Colon (tissue), 2 donors: ENCODE measurements around the gene COL23A1.
"Not testable (repeated sequence)": the region's sequence is repeated elsewhere in the genome, so short reads cannot be mapped to it uniquely, and the experiment has no call there.

Experiments used
- FAIRE-seq: peaks from 2 replicates; lab custom pipeline; 2012; peaks lifted over from hg19 to GRCh38; lab: Jason Lieb, UNC
- donor health status: control.
- donor health status: control.

Gene COL23A1

DNA sequence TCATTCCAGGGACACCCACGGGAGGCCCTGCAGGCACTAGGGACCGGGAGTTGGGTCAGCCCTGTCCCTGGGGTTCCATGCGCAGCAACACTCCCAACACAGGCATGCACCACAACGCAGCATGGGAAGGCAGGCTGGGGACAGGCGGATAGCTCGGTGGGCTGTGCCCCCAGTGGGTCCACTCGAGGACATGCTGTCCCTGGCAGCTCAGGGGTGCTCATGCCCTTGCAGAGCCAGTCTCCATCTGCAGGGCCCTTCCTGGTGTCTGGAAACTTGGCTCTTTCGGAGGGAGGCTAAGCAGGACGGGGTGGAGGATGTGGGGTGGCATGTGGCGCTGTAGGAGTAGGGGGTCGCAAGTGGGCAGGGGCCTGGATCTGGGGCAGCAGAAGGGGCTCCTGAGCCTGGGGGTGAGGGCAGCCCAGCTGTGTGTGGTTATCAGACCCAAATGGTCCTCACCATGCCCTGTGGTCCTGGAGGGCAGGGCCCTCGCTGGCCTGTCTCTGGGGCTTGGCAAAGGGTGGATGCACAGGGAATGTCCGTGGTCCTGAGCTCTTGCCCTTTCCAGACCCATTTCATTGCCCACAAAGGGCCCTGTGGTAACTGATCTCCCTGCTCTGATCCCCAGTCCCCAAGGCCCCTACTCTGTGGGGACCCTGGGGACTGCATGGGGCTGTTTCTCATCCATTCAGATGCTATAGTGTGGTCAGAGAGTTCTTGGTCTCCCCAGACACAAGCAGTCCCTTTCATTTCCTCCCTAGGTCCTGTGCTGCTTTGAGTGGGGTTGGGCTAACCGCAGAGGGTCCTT lies 267.3 kb downstream of the COL23A1 start:
- no peak for FAIRE-seq

DNA sequence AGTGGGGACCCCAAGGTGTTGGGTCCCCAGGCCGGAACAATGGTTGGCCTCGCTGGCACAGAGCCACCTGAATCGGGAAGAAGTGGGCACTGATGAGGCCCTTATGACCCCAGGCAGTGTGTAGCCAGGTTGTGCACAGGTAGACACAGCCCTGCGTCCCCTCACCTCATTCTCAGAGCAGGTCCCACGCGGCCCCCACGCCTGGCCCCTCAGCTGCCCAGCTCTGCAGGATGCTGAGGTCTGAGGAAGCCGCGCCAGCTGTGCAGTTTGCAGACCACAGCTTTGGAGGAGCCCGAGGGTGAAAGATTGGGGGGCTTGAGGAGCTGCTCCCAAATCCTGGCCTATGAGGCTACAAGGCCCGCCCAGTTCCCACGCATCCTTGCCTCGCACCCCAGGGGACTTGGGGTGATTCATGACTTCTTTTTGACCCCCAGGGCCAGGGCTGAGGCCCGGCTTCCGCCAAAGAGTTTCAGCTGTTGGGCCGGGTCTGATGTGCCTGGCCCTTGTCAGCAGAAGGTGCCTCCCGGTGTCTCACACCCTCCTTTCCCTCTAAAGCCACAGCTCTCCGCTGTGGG lies 269.8 kb downstream of the COL23A1 start:
- FAIRE-seq: no peak

DNA sequence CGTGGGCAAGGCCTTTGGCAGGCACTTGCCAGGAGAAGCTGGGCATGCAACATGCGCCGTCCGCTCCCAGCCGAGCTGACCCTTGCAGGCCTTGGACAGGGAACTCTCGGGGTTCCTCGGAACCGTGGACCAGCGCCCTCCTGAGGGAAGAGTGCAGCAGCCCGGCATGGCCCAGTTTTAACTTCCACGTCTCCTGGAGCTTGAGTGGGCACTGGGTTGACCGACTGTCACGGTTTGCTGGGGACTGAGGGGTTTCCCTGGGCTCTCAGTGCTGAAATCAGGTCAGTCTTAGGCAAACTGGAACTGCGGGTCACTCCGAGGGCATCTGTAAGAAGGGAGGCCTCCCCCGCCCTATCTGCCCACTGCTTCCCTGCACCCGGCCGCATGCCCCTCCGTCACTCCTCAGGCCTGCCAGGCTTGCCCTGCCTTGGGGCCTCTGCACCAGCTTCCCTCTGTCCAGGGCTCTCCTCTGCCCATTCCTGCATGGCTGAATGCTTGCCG lies 270.6 kb downstream of the COL23A1 start:
- no peak for FAIRE-seq

DNA sequence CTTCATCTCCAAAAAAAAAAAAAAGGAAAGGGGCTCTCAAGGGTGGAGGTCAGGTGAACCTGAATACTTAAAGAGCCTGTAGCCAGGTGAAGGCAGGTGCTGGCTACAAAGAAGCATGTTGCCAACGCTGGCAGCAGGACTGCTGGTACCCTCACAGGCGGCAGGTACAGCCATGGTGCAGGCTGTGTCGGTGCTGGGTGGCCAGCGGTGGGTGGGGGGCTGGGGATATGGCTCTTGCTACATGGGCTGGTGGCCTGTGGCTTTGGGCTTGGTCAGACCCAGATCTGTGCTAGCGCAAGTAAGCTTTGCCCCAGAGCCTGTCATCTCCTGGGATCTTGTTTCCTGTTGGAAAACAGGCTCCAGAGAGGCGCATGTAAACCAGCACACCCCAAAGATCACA lies 271.3 kb downstream of the COL23A1 start:
- FAIRE-seq: no peak

DNA sequence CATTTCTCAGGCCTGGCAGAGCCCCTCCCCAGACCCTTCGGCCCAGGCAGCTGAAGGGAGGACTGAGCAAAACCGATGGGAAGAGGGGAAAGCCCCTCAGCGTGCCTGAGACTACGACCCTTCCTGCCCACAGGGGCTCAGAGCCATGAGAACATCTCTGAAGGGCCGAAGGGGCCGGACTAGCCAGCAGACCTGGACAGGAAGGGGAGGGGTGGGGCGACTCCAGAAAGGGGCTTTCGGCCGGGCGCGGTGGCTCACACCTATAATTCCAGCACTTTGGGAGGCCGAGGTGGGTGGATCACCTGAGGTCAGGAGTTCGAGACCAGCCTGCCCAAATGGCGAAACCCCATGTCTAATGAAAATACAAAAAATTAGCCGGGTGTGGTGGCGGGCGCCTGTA lies 271.8 kb downstream of the COL23A1 start:
- FAIRE-seq: no peak

DNA sequence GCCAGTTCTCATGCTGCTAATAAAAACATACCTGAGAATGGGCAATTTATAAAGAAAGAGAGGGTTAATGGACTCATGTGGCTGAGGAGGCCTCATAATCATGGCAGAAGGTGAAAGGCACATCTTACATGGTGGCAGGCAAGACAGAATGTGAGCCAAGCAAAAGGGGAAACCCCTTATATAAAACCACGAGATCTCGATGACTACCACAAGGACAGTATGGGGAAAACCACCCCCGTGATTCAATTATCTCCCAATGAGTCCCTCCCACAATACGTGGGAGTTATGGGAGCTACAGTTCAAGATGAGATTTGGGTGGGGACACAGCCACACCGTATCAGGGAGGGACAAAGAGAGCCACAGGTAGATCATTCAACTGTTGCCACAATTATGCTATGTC lies 272.5 kb downstream of the COL23A1 start:
- FAIRE-seq: not testable (repeated sequence)

DNA sequence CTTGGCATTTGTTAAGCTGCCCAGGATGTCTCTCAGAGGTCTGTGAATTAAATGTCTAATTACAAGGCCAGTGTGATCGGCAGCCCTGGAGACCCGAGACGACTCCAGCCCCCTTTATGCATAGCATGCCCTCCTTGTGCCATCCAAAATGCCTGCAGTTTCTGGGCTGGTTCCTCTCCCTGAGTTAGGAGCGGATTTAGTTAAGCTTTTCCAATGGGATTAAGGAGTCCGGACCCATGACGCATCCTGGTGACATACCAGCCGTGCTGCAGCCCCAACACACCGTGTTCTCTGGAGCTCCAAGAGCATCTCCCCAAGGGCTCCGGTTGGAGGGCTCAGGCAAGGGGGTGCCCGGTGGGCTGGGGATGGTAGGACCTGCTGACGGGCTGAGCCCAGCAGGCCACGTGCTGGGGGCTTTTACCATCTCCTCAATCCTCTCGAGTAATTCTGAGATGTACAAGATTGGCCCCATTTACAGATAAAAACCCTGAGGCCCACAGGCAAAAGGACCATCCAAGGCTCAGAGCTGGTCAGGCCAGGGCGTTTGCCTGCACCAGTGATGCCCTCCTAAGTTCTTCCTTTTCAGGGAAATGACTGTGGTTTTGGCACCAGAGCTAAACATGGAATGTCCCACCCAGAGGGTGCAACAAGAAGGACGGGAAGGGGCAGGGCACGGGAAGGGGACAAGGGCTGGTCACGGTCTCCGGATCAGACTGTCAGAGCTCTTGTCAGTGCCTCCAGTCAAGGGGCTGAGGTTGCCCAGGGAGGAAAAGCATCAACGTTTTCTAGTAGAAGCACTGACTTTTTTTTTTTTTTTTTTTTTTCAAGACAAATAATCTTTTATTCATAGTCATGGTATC lies 275.0 kb downstream of the COL23A1 start:
- no peak for FAIRE-seq

DNA sequence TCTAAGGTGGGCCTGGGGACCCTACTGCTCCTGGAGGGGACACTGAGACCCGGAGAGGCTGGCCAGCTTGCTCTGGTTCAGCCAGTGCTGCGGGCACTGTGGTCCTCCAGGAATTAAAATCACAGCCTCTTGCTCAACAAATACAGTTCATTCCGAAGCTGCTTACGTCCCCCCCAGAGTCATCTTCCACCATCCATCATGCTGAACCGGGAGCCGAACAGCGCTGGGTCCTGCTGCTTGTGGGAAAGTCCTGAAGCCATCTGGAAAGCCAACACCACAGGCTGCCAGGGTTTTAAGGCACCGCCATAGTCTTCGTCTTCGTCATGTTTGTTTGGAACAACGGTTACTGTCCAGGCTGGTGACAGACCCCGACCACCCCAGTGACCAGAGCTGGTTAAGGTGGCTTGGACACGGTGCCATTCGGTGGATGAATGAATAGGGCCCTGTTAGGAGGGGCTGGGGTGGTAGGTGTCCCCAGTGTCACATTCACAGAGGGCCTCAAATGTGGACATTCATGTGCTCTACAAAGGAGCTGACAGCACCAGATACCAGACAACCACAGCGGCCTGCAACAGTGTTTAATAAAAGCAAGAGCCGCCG lies 276.0 kb downstream of the COL23A1 start:
- no peak for FAIRE-seq

DNA sequence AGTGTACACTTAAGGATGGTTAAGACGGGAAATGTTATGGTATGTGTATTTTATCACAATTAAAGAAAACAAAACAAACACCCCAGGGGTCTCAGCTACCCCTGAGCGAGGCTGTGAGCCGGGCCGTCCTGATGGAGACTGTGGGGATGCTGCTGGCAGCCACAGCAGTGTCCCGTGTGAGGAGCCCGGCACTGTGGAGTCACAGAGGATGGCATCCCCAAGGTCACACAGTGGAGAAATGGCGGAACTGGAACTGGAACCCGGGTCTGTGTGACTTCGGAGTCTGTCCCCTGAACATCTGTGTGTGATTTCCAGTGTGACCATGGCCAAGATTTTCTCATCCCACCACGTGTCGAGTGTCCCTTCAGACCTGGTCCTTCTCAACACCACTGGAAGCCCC lies 276.9 kb downstream of the COL23A1 start:
- no peak for FAIRE-seq

DNA sequence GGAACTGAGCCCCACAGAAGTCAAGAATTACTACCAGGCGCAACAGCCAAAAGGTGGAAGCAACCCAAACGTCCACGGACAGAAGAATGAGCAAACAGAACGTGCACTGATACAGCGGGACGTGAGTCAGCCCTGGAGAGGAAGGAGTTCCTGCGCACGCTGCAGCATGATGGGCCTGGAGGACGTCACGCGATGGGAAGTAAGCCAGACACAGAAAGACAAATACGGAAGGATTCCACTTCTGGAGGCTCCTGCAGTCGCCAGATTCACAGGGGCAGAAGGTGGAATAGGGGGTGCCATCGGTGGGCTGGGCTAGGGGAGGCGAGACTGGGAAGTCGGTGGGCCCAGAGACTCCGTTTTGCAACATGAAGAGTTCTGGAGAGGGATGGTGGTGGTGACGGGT lies 277.3 kb downstream of the COL23A1 start:
- FAIRE-seq: no peak

DNA sequence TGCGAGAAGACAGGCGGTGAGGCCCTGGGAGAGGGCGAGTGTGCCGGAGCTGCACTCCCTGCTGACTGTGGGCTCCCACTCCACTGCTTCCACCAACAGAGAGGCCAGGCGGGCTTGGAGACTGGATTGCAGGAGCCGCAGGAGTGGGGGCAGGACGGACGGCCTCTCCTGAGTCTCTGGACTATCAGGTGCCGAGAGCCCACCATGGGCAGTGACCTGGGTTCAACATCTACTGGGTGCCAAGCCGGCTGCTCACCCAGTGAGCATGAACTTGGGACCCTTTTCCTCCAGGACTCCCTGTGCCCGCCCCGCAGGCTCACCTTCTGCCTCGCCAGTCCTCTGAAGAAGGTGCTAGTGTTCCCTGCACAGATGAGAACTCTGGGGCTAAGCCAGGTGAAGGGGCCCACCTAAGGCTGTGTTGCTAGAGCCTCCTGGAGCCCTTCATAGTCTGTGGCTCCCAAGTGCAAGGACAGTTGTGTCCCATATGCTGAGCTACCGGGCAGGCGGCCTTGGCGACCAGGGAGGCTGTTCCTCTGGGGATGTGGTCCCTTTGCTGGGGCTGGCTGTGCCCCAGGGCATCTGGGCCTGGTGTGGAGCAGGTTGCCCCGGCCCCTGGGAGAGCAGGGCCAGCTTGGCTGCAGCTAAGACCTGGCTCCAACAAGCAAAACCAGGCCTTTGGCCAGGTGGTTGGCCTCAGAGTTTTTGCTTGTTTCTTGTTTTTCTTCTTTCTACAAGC lies 279.9 kb downstream of the COL23A1 start:
- no peak for FAIRE-seq

DNA sequence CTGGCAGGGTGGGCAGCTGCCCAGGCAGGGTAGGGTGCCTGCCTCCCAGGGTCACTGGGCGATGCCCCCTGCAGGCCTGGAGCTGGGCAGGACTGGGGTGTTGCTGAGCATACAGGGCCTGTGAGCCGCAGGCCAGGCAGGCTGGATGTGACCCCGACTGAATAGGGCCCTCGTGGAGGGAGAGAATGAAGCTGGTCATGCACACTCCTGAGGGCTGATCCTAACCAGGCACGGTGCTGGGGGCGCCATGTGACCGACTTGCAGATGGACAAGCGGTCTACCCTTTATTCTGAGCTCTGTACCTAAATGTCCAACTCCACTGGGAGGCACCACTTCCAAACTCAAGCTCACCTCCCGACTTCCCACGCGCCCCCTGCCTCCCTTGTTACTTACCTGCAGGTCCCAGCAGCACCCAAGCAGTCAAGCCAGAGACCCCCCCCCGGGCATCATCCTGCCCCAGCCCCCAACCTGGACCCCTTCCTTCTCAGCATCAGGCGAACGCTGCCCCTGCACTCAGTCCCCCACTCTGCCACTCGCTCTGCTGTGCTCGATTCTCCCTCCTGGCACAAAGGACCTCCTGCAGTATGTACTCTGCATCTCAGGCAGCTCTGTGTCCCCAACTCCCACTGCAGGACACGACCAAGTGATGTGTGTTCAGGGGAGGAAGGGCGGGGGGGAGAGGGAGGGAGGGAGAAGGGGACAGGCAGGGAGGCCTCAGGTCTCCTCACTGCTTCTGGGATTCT lies 280.8 kb downstream of the COL23A1 start:
- FAIRE-seq: no peak

DNA sequence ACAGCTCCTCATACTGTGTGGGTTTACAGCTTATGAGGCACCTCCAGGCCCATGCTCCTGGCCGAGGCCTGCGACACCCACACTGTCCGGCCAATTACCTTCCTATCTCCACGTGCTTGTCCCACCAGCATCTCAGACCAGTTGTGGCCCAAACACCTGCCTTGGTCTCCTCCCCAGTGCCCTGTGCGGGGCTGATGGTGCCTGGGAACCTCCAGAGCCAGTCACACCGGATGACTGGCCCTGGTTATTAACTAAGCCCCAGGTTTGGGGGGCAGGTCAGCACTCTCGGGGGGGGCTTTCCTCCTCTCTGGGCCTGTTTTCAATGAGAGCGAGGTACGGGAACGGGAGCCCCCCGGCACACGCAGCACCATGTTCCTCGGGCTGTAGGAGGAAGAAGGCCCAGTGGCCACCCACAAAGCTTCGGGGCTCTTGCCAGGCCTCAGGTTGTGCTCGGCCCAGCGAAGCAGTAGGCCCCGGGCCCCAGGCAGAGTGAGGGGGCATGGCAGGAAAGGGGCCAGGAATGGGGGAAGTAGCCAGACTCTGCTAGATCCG lies 281.6 kb downstream of the COL23A1 start:
- FAIRE-seq: no peak

DNA sequence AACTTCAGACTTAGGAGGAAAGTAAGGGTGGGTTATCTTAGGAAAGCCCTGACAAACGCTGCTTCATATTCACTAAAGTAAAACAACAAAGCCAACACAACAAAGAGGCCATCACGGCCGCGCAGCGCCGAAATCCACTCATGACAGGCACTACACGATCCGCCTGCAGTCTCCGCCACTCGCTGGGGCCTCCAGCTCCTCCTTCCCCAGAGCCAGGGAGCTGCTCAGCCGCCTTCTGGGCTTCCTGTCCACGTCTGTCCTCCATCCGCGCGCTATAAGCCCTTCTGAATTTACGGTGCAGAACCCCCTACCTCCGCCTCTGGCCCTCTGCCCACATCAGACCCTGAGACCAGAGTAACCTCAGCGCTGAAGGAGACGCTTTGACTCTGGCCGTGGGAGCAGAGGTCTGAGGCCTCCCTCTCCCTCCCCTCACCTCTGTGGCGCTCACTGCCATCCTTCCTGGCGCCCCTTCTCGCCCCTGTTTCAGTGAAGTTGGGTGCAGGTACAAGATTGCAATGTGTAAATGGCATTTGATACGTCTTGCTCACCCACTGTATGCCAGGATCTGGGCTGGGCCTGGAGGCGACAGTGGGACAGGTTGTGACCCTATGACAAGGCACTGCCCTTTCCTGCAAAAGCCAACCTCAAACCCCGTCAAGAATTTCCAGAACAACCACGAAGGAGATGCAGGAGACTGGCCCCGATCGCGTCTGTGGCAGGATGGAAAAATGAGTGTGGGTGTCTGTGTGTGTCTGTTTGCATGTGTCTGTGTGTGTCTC lies 282.7 kb downstream of the COL23A1 start:
- no peak for FAIRE-seq

DNA sequence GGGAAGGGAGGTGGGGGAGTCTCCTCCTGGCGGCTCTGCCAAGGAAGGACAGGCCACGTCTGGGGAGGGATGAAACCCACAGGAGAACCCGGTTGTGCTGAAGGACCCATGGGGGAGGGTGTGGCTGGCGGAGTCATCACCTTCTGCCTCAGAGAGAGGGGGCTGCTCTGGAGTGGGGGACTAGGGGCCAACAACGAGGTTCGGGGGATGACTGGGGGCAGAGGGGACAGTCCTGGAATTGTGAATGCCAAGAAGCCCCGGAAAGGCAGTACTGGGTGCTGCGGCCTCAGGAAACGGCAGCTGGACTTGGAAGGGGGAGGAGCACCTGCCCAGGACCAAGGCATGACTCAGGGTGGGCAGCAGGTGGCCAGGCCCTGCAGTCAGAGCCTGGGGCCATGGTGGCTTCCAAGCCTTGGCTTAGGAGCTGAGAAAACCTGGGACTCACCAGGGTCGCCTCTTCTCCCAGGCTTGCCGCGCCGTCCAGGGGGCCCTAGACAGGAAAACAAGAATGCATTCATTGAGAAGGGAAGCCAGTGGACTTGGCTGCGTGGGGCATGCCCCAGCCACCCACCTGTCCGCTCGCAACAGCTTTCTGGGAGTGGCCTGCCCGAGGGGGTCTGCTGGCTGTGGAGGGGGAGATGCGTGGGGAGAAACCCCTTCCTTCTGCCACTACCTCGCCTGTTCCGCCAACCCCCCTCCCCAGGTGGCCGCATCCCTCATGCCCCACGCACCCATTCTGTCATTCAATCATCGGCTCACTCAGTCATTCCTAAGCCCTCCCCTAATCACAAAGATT lies 283.6 kb downstream of the COL23A1 start:
- no peak for FAIRE-seq

DNA sequence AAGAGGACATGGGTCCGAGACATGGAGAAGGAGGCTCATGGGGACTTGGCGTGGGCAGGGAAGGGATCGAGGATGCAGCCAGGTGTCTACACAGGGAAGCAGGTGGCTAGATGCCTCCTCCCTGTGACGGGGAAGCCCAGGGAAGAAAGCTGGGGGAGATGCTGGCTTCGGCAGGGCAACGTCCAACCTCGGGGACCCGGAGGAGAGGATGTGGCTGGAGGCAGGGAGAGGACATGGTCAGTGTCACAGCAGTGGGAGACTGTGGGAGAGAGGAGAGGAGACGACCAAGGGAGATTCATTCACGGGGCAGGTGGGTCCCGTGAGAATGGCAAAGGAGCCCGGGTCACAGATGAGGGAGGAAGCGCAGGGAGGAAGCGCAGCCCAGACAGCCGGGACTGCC lies 284.4 kb downstream of the COL23A1 start:
- FAIRE-seq: no peak

DNA sequence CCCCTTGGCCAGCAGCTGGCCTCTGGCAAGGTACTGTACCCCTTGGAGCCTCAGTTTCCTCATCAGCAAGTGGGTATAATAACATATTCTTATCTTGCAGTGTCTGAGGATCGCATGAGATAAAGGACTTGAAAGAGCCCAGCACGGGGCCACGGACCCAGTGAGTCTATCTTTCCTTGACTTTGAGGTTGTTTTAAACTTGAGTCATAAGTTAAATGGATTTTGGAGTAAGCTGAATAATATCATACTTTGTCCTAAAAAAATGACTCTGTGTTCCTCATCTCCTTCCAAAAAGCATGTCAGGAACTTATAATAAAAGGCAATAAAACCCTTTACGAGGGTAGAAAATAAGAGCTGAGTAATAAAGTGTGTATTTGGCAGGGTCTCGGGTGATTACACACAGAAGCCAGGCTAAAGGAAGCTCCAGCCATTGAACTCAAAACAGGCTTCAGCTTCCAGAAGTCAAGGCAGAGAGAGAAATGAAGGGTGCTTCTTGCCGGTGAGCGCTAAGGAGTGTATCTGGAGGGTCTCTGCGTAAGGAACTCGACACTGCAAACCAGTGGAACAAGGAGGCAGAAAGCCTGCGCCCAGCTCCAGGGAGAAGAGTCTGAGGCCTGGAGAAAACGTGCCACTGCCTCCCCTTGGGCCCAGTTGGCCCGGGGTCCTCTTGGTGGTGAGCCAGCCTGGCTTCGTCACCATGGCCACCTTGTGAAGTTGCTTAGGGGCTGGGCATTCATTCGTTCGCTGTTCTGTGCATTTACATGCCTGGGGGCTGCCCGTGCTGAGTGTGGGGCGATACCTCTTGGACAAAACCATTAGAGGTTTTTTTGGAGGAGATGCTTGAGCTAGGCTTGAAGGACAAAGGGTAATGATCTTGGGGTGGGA lies 285.2 kb downstream of the COL23A1 start:
- FAIRE-seq: no peak

DNA sequence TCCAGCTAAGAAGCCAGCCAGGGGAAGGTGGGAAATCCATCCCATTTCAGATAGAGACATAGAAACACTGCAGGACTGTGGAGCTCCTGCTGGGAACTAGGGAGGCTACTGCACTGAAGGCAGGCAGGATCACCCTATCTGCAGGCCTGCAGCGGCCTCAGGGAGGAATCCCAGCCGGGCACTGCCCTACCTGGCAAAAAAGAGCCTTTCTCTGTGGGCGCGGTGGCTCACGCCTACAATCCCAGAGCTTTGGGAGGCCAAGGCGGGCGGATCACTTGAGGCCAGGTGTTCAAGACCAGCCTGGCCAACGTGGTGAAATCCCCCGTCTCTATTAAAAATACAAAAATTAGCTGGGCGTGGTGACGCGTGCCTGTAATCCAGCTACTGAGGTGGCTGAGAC lies 286.2 kb downstream of the COL23A1 start:
- FAIRE-seq: no peak
